Measurements from ENCODE around the gene CEP350.

GRCh38 chr1:180092931-180093650, 138.5 kb downstream of the CEP350 start:
- TF ChIP-seq, protein P1, sequence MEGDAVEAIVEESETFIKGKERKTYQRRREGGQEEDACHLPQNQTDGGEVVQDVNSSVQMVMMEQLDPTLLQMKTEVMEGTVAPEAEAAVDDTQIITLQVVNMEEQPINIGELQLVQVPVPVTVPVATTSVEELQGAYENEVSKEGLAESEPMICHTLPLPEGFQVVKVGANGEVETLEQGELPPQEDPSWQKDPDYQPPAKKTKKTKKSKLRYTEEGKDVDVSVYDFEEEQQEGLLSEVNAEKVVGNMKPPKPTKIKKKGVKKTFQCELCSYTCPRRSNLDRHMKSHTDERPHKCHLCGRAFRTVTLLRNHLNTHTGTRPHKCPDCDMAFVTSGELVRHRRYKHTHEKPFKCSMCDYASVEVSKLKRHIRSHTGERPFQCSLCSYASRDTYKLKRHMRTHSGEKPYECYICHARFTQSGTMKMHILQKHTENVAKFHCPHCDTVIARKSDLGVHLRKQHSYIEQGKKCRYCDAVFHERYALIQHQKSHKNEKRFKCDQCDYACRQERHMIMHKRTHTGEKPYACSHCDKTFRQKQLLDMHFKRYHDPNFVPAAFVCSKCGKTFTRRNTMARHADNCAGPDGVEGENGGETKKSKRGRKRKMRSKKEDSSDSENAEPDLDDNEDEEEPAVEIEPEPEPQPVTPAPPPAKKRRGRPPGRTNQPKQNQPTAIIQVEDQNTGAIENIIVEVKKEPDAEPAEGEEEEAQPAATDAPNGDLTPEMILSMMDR (IDR thresholded peaks at IDR 0.05): no peak
- TF ChIP-seq POLR2A (IDR thresholded peaks at IDR 0.05): no peak
